GM10847 (cell line): Measurements from ENCODE around the gene PIGS.

Experiments
- POLR2A ChIP-seq: IDR thresholded peaks from 2 replicates; pipeline ENCODE4 v1.6.1; 2011; ENCODE audit not compliant: insufficient read length; ENCODE audit errors: extremely low read depth

Gene PIGS

DNA sequence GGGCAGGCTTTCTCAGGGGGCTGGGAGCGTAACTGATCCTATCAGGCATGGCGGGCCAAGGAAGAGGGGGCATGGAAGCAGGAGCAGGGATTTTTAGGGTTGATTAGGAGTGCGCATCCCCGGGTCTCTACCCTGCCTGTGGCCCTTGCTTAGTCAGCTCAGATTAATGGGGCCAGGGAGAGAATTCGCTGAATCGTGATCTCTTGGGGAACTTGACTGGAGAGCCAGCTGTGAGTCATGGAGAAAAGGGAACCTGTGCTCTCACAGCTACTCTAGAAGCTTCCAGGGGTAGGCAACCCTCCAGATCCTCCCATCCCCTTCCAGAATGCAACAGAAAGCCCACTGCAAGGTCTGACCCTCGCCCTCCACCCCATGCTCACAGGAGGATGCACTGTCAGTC is 61.5 kb downstream of the PIGS start:
- no peak for TF ChIP-seq POLR2A

DNA sequence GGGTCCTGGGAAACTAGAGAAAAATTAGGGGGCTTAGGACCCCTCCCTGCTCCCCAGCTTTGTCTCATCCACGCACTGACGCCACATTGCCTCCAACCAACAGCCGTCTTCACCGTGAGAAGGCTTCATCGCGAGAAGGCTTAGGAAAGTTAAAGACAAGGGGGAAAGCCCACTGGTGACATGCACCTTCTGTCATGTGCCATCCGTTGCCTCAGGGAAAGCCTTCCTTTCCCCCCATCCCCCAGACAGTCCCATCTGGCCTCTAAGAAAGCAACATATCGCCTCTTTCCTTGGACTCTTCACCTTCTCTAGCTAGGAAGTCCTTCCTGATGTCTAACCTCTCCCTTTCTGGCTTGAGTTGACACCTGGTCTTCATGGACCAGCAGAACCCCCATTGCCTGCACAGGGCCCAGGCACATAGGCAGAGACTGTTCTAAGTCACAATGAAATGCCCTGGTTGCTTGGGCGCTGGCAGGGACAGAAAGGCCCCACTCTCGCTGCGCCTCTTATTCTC is 63.1 kb downstream of the PIGS start:
- no peak for TF ChIP-seq POLR2A

DNA sequence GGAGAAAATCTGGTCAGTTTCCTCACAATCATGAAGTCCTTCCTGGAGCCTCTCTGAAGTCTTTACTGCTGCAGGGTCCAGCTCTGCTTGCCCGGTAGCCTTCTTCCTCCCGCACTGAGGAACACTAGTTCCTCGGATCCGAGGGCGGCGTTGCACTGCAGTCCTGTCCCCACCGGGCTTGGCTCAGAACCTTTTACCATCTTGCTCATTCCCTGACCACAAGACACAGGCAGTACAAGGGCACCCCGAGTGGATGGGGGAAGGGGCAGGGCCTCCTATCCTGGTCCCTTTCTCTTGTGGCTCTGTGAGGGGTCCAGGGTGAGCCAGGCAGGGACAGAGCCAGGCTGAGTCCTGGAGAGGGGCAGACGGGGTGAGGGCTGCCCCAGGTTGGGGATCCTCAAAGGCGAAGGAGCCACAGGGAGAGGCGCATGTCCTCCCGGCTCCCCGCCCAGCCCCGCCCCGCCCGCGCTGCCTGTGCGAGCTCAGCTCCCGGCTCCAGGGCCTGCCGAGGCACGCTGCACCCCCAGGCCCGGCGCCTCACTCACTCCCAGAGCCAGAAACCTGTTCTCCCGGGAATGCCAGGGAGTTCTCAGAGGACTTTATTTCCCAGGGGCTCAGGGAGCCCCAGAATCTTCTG is 63.6 kb downstream of the PIGS start:
- no peak for TF ChIP-seq POLR2A

DNA sequence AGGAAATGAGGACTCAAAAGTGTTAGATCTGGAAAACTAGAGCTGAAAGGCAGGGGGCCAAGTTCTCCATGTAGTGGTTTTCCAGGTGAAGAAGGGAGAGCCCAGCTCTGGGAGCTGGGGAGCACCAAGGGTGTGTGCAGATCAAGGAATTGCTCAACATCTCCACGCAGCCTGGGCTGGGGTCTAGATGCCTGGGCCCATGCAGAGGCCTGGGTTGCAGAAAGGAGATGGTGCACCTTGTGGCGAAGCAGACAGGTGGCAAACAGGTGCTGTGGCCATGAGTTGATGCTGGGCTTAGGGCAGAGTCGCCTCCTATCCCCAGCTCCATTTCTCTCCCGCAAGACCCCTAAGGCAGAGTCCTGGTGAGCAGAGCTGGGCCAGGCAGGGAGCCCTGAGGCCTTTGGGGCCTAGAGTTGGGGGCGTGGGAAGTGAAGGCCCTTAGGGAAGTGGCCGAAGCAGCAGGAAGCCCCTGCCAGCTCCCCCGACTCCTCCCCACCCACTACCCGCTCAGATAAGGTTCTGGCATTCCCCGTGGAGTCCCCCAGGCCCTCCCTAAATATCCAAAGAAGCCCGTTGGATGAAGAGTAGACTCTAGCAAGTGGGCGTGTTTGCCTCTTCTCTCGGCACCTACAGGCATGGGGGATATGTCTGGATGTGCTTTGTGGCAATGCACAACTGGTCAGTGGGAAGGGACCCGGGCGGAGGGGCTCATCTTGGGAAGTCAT is 64.4 kb downstream of the PIGS start:
- TF ChIP-seq POLR2A = no peak

DNA sequence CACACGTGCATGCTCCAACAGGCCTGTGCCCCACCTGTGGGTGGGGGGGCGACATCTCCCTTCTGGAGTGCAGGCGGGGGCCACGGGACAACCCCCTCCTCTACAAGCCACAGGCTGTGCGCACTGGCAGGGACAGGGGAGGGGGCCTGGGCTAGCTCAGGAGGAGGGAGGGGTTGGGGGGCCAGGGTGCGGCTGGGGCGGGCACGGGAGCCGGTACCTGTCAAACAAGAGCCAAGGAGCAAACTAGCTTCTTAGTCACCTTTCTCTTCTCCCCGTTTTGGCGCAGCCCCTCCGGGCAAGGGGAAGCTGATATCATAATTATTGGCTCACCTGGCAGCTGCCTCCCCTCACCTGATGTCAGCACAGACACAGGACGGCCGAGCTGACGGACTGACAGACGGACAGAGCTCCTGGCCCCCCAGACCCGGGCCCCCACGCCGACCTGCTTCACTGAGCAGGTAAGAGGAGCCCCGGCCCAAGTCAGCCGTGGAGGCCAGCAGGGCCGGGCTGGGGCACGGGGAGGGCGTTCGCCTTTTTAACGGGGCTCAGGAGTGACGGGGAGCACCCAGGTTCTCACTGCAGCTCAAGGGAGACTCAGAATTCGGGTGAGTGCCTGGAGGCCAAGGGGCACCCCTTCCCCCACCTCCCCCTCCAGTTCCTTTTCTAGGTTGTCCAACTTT is 65.2 kb downstream of the PIGS start, which contains the start of gene FOXN1:
Gene FOXN1 (plus strand): TSS at position 363 of the 680 bp plus-strand sequence. CDS start 17,622 bp downstream, outside the sequence.
- TF ChIP-seq POLR2A = no peak

DNA sequence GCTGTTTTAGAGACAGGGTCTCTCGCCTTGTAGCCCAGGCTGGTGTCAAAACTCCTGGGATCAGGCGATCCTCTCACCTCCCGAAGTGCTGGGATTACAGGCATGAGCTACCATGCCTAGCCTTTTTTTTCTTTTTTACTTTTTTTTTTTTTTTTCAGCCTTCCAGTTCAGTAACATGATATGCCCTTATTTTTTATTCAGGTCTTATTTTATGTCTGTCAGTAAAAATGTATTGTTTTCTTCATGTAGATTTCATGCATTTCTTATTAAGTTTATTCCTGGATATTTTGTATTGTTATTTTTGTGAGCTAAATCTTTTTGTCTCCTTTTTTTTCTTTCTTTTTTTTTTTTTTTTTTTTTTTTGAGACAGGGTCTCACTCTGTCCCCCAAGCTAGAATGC is 67.9 kb downstream of the PIGS start:
- no peak for TF ChIP-seq POLR2A
